Measurements from ENCODE around the gene DRC7.
"Not testable (repeated sequence)": the region's sequence is repeated elsewhere in the genome, so short reads cannot be mapped to it uniquely, and the experiment has no call there.

DRC7 gene

DNA sequence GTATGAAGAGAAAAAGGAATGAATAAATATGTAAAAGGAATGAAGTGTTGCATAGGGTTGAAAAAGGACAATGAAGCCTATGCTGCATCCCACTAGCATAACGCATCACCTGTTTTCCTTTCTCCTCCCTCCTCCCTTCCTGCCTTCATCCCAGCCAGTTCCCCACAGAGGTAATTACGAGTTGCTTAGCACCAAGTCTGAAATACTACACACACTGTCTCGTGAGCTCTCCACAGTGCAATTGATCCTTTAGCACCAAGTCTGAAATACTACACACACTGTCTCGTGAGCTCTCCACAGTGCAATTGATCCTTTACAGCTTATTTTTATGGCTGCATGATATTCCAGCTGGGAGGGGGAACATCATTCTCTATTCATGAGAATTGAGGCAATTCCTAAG is 1.1 kb upstream of the DRC7 start:
- DNase-seq (ENCODE audit: low spot score): no peak

DNA sequence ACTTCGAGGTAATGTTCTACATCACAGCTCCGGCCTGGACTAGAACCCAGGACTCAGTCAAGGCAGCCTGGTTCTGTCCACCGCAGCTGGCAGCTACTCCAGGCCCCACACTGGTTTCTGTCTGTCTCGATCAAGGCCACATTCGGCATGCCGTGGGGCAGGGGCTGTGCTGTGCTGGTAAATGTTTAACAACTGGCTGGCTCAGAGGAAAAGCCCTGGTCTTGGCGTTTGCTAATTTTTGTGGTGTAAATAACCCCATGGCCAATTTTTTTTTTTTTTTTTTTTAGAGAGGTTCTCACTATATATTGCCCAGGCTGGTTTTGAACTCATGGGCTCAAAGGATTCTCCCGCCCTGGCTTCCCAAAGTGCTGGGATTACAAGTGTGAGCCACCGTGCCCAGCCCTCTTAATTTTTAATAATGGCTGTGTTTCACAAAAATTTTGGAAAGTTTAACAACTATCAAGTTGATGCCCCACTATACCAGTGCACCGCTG is 328 bp upstream of the DRC7 start:
- DNase-seq (ENCODE audit: low spot score): no peak

DNA sequence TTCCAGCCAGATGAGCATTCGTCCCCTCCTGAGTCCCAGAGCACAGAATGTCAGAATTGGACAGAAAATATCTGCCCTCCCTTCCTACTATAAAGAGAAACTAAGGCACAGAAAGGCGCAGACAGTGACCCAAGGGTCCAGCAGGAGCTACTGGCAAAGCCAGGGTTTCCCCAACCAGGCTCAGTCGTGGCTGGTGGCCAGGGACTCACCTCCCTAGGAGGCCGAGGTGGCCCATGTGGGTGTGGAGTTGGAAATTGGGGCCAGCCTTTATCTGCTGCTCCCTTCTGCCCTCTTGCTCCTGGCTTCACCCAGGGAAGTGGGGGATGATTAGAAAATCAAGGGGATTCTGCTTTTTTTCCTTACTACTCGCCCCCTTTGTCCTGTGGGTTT is 1.1 kb downstream of the DRC7 start:
- DNase-seq (ENCODE audit: low spot score): no peak

DNA sequence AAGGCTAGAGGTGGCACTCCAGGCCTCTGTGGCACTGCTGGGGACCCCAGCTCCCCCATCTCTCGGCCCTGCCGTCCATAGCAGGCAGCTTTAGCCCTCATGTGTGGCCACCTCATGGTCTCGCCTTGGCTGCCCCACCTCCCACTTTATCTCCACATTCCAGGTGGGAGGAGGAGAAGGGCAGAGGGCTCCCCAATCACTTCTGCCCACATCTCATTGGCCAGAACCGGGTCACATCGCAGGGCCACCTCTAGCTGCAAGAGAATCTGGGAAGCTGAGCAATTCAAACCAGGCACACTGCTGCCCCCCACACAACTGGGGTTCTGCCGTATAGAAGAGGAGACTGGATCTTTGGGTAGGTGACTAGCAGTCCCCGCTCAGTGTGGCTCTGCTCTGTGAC is 1.6 kb downstream of the DRC7 start:
- no peak for DNase-seq (ENCODE audit: low spot score)

DNA sequence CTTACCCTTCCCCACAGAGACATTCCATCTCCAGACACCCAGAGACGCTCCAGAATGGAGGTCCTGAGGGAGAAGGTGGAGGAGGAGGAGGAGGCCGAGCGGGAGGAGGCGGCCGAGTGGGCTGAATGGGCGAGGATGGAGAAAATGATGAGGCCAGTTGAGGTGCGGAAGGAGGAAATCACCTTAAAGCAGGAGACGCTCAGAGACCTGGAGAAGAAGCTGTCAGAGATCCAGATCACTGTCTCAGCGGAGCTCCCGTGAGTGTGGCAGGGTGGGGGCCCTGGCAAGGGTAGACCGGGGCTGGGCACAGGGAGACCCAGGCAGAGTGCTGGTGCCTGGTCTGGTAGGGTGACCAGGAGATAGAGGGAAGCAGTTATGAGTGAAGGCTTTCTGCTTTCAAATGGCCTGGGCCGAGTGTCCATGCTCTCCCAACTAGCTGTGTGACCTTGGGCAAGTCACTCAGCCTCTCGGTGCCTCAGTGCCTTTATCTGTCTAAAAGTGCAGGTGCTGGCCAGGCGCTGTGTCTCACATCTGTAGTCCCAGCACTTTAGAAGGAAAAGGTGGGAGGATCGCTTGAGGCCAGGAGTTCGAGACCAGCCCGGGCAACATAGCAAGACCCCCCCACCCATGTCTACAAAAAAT is 3.4 kb downstream of the DRC7 start:
- no peak for DNase-seq (ENCODE audit: low spot score)

DNA sequence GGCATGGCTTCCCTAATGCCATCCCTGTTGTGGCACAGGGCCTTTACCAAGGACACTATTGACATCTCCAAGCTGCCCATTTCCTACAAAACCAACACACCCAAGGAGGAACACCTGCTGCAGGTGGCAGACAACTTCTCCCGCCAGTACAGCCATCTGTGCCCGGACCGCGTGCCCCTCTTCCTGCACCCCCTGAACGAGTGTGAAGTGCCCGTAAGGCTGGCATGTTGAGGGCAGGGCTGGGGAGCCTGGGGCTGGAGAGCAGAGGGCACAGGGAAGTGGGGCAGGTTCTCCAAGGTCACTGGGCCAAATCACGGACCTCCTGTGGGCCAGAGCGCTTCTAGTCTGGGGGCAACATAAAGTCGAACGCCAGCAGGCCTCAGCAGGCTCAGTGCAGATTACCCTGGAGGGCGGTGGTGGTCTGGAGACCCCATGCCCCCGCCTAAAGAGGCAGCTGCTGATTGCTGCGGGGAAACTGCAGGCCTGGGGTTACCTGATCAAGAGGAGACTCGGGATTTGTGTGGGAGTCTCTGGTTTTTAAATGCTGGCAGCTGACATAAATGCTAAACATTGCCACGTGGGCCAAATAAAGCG is 4.3 kb downstream of the DRC7 start:
- DNase-seq (ENCODE audit: low spot score): no peak

DNA sequence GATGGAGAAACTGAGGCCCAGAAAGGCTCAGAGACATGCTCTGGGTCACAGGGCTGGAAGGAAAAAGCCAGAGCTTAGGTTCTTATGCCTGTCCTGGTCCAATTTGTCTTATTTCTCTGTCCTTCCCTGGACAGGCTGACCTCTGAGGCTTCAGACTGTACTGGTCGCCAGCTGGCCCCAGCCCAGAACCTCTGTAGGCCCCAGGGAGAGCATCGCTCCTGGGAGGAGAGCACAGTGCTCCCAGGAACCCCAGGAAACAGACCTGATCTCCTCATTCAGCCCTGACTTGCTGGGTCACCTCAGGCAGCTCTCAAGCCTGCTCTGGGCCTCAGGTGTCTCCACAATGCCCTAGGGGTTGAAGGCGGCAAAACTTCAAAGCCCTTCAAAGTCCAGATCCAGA is 4.9 kb downstream of the DRC7 start:
- no peak for DNase-seq (ENCODE audit: low spot score)

DNA sequence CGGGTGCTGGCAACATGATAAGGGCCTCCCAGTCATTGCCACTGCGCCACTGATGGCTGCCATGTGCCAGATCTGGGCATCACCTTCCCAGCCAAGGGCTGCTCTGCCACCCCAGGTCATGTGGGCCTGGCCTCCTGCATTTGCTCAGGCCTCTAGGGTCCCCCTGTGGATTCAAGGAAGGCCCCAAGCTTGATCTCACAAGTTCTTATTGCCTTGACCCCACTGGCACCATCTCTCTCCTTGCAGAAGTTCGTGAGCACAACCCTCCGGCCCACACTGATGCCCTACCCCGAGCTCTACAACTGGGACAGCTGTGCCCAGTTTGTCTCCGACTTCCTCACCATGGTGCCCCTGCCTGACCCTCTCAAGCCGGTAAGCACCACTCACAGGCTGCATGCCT is 5.3 kb downstream of the DRC7 start:
- DNase-seq (ENCODE audit: low spot score): no peak

DNA sequence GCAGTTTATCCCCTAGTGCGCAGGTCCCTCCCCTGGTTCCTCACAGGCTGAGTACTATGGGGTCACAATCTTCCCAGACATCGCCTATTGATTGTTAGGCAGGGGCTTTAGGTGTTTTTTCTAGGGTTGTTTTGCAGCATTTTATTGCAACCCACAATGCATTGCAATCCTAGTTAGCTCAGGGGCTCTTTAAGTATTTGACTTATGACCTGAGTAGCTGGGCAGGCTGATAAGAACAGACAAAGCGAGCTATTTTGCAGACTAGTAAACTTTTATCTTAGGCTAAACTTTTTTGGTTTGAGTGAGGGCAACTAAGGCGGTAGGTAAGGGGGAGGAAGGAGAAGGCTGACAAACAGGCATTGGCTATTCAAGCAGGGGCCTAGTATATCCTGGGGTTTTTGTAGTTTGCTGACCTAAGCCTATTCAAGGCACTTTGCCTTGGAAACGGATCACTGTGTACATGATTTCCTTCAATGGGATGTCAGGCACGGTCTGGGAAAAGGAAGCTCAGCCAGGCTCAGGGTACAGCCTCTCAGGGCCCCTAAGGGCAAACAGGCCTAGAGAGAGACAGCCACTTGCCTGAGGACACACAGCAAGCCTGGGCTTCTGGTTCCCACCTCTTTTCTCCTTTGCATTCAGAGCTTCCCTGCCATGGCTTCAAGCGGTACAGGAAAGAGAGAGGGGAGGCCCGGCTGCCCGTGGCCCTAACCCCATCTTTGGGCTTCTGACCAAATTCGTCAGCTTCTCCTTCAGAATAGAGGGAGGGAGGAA is 6.4 kb downstream of the DRC7 start:
- DNase-seq (ENCODE audit: low spot score): no peak

DNA sequence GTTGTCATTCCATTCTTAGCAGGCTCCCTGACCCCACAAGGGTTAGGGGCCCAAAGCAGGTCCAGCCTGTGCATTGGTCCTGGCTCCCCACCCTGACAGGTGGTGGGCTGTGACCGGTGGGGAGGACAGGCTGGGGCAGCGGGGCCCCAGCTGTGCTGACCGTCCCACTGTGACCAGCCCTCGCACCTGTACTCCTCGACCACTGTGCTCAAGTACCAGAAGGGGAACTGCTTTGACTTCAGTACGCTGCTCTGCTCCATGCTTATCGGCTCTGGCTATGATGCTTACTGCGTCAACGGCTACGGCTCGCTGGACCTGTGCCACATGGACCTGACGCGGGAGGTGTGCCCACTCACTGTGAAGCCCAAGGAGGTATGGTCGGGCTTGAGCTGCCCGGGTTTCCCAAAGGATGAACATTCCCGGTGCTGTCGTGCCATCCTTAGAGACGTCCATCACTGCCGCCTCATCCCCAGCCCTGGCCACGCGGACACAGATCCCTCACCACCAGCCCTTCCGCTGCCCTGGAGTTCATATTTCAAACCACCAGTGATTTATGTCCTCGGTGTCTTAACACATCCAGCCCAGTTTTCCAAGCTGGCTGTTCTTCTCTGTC is 7.3 kb downstream of the DRC7 start:
- no peak for DNase-seq (ENCODE audit: low spot score)

DNA sequence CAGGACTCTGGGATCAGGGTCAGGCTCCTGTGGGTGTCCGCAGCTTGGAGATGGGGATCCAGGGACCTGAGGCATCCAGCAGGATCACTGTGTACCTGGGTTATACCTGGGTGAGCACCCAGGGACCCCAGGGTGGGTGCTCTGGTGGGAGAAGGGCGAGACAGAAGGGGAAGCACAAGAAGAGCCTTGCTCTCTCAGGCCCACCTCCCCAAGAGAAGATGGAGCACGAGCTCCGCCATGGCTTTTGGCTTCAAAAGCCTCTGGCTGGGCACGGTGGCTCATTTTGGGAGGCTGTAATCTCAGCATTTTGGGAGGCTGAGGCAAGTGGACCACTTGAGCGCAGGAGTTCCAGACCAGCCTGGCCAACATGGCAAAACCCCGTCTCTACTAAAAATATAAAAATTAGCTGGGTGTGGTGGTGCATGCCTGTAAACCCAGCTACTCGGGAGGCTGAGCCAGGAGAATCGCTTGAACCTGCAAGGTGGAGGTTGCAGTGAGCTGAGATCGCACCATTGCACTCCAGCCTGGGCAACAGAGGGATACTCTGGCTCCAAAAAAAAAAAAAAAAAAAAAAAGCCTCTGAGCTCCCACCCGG is 8.9 kb downstream of the DRC7 start:
- DNase-seq (ENCODE audit: low spot score): no peak

DNA sequence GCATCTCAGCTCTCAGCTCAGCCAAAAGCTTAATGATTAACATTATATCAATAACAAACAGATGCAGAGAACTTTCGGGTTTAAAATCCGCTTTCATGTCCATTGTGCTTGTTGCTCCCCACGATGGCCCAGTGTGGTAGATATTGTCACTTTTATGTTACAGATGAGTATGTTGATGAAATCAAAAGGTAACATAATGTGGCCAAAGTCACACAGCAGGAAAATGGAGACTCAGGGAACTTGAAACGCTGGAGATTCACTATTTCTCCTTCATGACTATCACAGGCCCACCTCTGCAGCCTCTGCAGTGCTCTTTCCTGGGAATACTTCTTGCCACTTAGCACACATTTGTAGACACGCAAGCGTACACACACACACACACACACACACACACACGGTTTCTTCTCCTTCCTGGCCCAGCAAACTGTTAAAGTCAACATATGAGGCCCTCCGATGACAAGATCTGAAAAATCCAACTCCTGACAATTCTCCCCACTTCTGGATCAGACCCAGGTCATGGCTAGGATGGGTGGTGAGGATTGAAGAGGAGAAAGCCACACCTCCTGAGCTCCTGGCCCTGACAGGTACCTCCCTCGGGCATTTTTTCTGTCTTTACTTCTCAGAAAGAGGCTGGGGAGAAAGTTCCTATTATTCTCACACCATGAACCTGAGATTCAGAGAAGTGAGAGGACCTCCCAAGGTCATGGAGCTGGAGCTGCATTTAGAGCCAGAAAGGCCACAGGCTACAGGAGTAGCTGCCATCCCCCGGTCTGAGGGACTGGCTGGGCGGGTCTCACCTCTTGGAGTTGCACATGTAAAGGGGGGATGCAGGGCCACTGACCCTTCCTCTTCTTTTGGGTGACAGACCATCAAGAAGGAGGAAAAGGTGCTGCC is 9.7 kb downstream of the DRC7 start:
- no peak for DNase-seq (ENCODE audit: low spot score)

DNA sequence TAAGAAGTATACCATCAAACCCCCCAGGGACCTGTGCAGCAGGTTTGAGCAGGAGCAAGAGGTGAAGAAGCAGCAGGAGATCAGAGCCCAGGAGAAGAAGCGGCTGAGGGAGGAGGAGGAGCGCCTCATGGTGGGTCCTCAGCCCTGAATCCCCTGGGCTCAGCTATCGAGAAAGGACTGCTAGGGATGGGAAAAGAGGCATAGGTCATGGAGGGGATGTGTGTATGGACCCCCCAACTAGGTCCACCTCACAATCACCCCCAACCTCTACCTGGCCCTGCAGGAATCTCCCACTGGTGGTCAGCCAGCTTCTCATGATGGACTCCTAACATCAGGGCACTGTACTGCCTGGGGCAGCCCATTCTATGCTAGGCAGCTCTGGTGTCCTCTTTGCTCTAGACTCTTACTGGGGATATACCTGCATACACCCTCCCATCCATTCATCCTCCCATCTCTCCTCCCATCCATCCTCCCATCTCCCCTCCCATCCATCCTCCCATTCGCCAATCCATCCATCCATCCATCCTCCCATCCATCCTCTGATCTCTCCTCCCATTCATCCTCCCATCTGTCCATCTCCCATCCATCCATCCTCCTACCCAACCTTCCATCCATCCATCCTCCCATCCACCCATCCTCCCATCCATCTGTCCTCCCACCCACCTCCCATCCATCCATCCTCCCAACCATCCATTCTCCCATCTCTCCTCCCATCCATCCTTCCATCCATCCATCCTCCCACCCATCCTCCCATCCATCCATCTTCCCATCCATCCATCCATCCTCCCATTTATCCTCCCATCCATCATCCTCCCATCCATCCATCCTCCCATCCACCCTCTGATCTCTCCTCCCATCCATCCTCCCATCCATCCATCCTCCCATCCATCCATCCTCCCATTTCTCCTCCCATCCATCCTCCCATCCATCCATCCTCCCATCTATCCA is 10.6 kb downstream of the DRC7 start:
- DNase-seq (ENCODE audit: low spot score): no peak

DNA sequence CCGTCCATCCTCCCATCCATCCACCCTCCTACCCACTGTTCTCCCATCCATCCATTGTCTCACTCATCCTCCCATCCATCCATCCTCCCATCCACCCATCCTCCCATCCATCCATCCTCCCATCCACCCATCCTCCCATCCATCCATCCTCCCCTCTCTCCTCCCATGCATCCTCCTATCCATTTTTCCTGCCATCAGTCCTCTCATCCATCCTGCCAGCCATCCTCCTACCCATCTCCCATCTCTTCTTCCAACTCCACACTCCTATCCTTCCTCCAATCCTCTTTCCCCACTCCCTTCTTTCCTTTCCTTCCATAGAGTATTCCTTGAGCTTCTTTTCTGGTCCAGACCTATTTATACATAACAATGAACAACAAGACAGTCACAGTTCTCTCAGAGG is 12.1 kb downstream of the DRC7 start:
- no peak for DNase-seq (ENCODE audit: low spot score)

DNA sequence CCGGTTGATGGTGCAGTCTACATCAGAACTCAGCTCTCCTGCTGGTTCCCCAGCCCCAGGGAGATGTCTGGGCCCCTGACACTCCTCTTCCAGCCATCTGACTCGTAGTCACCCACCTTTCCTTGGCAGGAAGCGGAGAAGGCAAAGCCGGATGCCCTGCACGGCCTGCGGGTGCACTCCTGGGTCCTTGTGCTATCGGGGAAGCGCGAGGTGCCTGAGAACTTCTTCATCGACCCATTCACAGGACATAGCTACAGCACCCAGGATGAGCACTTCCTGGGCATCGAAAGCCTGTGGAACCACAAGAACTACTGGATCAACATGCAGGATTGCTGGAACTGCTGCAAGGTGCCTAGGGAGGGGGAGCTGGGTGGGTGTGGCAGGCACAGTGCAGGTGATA is 12.7 kb downstream of the DRC7 start:
- DNase-seq (ENCODE audit: low spot score): no peak

DNA sequence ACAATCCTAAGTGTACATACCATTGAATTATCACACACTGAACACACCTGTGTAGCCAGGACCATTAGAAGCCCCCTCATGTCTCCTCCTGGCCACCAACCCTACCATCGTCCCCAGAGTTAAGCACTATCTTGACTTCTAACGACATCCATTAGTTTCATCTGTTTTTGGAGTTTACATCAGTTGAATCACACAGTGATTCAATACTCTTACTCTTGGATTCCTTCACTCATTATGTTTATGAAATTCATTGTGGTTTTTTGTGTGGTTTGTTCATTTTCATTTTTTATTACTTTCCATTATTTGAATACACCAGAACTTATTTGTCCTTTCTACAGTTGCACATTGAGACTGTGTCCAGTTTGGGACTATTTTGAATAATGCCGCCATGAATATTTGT is 13.6 kb downstream of the DRC7 start:
- no peak for DNase-seq (ENCODE audit: low spot score)

DNA sequence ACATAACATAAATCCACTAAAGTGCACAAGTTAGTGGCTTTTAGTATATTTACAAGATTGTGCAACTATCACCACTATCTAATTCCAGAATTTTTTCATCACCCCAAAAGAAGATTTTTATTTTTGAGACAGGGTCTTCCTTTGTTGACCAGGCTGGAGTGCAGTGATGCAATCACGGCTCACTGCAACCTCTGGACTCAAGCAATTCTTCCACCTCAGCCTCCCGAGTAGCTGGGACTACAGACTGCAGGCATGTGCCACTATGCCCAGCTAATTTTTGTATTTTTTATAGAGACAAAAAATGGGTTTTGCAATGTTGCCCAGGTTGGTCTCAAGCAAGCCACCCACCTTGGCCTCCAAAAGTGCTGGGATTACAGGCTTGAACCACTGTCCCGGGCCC is 15.1 kb downstream of the DRC7 start:
- no peak for DNase-seq (ENCODE audit: low spot score)

DNA sequence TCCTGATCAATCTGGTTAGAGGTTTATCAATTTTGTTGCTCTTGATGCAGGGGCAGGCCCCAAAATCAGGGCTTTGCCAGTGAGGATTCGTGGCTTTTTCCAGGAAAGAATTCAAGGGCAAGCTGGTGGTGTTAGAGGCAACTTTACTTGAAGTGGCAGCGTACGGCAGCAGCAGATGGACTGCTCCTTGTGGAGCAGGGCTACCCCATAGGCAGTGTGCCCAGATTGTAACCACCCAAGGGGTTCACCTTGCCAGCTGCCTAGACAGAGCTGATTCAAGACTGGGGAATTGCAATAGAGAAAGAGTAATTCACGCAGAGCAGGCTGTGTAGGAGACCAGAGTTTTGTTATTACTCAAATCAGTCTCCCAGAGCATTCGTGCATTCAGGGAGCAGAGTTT is 16.7 kb downstream of the DRC7 start:
- no peak for DNase-seq (ENCODE audit: low spot score)

DNA sequence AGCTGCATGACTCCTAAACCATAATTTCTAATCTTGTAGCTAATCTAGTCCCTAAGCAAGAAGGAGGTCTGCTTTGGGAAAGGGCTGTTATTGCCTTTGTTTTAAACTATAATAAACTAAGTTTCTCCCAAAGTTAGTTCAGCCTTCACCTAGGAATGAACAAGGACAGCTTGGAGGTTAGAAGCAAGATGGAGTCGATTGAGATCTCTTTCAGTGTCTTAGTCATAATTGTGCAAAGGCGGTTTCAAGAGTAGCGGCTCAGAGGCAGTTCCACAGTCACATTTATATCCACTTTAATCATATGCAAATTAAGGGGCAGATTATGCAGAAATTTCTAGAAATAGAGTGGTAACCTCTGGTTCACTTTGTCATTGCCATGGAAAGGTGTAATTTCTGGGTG is 17.4 kb downstream of the DRC7 start:
- no peak for DNase-seq (ENCODE audit: low spot score)

DNA sequence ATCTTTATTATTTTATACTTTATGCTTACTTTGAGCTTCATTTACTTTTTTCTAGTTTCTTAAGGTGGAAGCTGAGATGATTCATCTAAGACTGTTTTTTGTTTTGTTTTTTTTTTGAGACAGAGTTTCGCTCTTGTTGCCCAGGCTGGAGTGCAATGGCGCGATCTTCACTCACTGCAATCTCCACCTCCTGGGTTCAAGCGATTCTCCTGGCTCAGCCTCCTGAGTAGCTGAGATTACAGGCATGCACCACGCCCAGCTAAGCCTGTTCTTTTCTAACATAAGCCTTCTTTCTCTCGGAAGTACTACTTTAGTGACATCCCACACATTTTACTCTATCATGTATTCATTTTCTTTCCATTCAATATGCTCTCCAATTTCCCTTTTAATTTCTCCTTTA is 18.0 kb downstream of the DRC7 start:
- DNase-seq (ENCODE audit: low spot score): not testable (repeated sequence)

All from left forelimb (tissue), 1 donor.